ENCODE data around the gene PHLDA2. TPM values are rescaled to one million over a fixed set of nuclear protein-coding genes. Genes with fewer than 3 reads are reported as not detected.

PHLDA2 gene
- total and polyA plus RNA-seq, 9 of the 15 experiments (the other 6 are each of a cell fraction or from before 2014, with no cell fraction given) = 0.43 to 42.4 (median 4.7) TPM

DNA sequence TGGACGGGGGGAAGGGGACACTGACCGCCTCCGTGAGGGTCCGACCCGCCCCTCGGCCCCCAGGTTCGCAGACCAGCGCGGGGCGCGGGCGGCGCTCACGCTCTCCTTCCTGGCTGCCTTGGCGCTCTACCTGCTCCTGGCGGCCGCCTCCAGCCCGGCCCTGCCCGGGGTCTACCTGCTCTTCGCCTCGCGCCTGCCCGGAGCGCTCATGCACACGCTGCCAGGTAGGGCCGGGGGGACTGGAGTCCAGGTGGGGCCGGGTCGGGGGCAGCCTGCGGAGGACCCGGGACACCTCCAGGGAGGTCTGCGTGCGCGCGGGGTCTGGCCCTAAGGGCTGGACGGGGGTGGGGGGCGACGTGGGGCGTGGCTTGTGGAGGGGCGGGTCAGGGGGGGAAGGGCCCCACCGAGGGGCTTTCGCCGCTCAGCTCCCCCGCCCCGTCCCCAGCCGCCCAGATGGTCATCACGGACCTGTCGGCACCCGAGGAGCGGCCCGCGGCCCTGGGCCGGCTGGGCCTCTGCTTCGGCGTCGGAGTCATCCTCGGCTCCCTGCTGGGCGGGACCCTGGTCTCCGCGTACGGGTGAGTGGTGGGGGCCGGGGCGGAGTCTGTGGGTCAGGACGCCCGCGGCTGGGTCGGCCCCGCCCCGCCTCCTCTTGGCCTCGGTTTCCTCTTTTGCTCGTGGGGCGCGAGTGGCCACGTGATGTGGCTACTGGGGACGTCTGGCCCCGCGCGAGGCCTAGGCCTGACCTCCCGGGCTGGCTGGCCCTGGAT is 19.9 kb downstream of the PHLDA2 start:
- POLR2A ChIA-PET = no interaction called here
- DNase-seq (ENCODE audit: extremely low read depth in 1 of 4, low spot score in 3 of 4) (no peak), ATAC-seq (no peak), FAIRE-seq (no peak)
- no peak overlapping the region for H3K4me2 ChIP-seq (ENCODE audit: insufficient read depth, low read length)
- no peaks in the 10 kb centered on the region for H4K20me1 ChIP-seq (replicated peaks; ENCODE audit: control insufficient read depth, insufficient read depth, low read length)
- no peaks in the 10 kb centered on the region for H3K9me3 ChIP-seq (replicated peaks; ENCODE audit: control insufficient read depth, insufficient read depth, low read depth, low read length)
- CTCF ChIA-PET (ENCODE audit: low intra/inter-chr PET ratio) = no interaction called here
- H3K9me1 ChIP-seq (ENCODE audit: control insufficient read depth, insufficient read depth, low read length) = no peaks in the 10 kb centered on the region
- intact Hi-C loops (cut with micrococcal nuclease) = no loop called here
- in situ Hi-C loops (cut with MboI) = no loop called here
- no TSS peak for BruUV-seq (replicated peaks)
- no peaks in the 10 kb centered on the region for H3K79me2 ChIP-seq (ENCODE audit: control insufficient read depth, insufficient read depth, low read length)
- TF ChIP-seq FIP1L1 (IDR thresholded peaks at IDR 0.05; ENCODE audit: low read depth, low read length, poor library complexity, severe bottlenecking) (peak; percentile 32), RBM14 (IDR thresholded peaks at IDR 0.05; ENCODE audit: borderline replicate concordance, insufficient read depth, low read depth, low read length) (no peak), ZNF311 (CRISPR knock-in tag; IDR thresholded peaks at IDR 0.05) (no peak)
- TF ChIP-seq, protein P1, sequence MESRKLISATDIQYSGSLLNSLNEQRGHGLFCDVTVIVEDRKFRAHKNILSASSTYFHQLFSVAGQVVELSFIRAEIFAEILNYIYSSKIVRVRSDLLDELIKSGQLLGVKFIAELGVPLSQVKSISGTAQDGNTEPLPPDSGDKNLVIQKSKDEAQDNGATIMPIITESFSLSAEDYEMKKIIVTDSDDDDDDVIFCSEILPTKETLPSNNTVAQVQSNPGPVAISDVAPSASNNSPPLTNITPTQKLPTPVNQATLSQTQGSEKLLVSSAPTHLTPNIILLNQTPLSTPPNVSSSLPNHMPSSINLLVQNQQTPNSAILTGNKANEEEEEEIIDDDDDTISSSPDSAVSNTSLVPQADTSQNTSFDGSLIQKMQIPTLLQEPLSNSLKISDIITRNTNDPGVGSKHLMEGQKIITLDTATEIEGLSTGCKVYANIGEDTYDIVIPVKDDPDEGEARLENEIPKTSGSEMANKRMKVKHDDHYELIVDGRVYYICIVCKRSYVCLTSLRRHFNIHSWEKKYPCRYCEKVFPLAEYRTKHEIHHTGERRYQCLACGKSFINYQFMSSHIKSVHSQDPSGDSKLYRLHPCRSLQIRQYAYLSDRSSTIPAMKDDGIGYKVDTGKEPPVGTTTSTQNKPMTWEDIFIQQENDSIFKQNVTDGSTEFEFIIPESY (CRISPR knock-in tag; IDR thresholded peaks at IDR 0.05) = peak; percentile 76
- no peak overlapping the region for H3K4me3 ChIP-seq
- H3K27ac ChIP-seq (ENCODE audit: extremely low read depth, low read depth, low read length) = no peak overlapping the region
- H3K36me3 ChIP-seq (ENCODE audit: control insufficient read depth, insufficient read depth, low read length) = no peaks in the 10 kb centered on the region
- no peak overlapping the region for H2AFZ ChIP-seq (ENCODE audit: low read depth, low read length)
- peaks cover 18 to 68% of the 10 kb centered on the region in 2 experiments; a peak in 4 of 5 replicates for H3K4me1 ChIP-seq (replicated peaks in 1 of 2; ENCODE audit: control insufficient read depth in 2 of 2, insufficient read depth in 2 of 2, low read length in 2 of 2)
- no peak overlapping the region for H3K9ac ChIP-seq (ENCODE audit: insufficient read depth in 1 of 2, low read depth in 2 of 2, low read length in 2 of 2)
- no peaks in the 10 kb centered on the region for H3K27me3 ChIP-seq (ENCODE audit: control insufficient read depth in 2 of 2, insufficient read depth in 2 of 2, low read length in 2 of 2)
- 82% methylated on average over 25 of the region's 78 CpGs for WGBS (ENCODE audit: insufficient coverage, low coverage, missing lambda C conversion rate)

All from K562 (cell line).